GM10248 (cell line): ENCODE measurements around the gene CAMK2N1.

ENCODE experiments used
- CTCF ChIA-PET: fragments of 300-600 bp; sonication (Branson Sonifier 250); formaldehyde crosslinking; extraction: SDS; loops from one replicate; lab custom pipeline; 2021; ENCODE audit warnings: antibody characterized with exemption; lab: Yijun Ruan, JAX
- POLR2A ChIA-PET: fragments of 350-650 bp; sonication (Branson Sonifier 250); formaldehyde crosslinking; extraction: SDS; loops from one replicate; lab custom pipeline; 2020; ENCODE audit warnings: antibody characterized with exemption; lab: Yijun Ruan, JAX
- DNase-seq: peaks from one replicate; pipeline ENCODE4 v3.0.0; 2012; ENCODE audit errors: extremely low spot score
- TF ChIP-seq, protein P1 (sequence below): IDR thresholded peaks from 2 replicates; pipeline ENCODE4 v1.5.1; 2012; ENCODE audit warnings: mild to moderate bottlenecking, low read depth; ENCODE audit errors: extremely low read depth, missing control alignments, control extremely low read depth

The CAMK2N1 gene

DNA sequence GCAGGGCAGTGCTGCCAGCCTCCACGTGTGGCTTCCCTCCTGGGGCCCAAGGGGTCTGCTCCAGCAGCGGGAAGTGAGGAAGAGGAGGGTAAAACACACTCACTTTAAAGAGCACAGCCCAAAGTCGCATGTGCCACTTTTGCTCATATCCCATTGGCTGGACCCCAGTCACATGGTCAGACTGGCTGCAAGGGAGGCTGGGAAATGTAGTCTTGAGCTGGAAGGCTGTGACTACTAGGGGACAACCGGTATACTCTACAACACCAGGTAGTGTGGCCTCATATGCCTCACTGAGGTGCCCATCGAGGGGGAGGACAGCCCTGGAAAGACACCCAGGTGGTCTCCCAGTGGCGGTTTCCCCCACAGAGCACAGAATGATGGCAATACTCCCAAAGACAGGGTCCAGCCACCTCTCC is 45.2 kb downstream of the CAMK2N1 start:
- TF ChIP-seq, protein P1, sequence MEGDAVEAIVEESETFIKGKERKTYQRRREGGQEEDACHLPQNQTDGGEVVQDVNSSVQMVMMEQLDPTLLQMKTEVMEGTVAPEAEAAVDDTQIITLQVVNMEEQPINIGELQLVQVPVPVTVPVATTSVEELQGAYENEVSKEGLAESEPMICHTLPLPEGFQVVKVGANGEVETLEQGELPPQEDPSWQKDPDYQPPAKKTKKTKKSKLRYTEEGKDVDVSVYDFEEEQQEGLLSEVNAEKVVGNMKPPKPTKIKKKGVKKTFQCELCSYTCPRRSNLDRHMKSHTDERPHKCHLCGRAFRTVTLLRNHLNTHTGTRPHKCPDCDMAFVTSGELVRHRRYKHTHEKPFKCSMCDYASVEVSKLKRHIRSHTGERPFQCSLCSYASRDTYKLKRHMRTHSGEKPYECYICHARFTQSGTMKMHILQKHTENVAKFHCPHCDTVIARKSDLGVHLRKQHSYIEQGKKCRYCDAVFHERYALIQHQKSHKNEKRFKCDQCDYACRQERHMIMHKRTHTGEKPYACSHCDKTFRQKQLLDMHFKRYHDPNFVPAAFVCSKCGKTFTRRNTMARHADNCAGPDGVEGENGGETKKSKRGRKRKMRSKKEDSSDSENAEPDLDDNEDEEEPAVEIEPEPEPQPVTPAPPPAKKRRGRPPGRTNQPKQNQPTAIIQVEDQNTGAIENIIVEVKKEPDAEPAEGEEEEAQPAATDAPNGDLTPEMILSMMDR, result no peak
- CTCF ChIA-PET, result interaction anchor here (1.1 kb wide), 1 partner anchor 39 kb away, joined by 3 read pairs; no protein-coding TSS in a partner anchor
- POLR2A ChIA-PET, result no interaction called here
- peak; percentile 66 for DNase-seq

GRCh38 chr1:20439282-20439681 is 46.7 kb downstream of the CAMK2N1 start:
- ChIA-PET CTCF (interaction anchor here (0.6 to 1.6 kb wide), 5 partner anchors 8 to 227 kb away, joined by 3 to 7 read pairs (median 3); no protein-coding TSS in a partner anchor), POLR2A (no interaction called here)
- DNase-seq, result no peak
- TF ChIP-seq, protein P1, result no peak

DNA sequence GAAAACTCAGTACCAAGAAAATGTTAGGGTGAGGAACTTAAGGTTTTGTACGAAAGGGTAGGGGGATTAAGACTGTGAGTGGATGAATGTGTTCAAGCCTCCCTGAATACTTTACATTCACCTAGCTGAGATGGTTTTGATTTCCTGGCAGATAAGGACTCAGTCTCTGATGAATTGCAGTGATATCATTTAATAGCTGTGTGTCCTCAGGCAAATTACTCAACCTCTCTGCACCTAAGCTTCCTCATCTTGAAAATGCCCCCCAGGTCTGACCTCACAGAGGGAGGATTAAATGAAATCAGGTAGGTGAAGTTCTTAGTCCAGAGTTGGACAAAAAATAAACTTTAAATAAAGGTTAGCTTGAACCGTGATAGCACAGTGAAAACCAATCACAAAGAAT is 48.4 kb downstream of the CAMK2N1 start:
- no peak for DNase-seq
- ChIA-PET CTCF (no interaction called here), POLR2A (no interaction called here)
- TF ChIP-seq, protein P1, result no peak

GRCh38 chr1:20432891-20433290 is 53.1 kb downstream of the CAMK2N1 start:
- ChIA-PET POLR2A (no interaction called here), CTCF (interaction anchor here (1.3 to 4.7 kb wide), 2 partner anchors 56 to 219 kb away, joined by 3 to 20 read pairs; no protein-coding TSS in a partner anchor)
- no peak for DNase-seq

More at GRCh38 chr1:20432891-20433290, 53.1 kb downstream of the CAMK2N1 start:
- TF ChIP-seq, protein P1, result no peak
